Endothelial cell of umbilical vein (primary cell): ENCODE measurements around the gene EPN2. TPM values are rescaled to one million over a fixed set of nuclear protein-coding genes. Genes with fewer than 3 reads are reported as not detected.

ENCODE experiments used
- BruUV-seq: library from RNA; stranded (reverse); fragments of 400-500 nt; replicated peaks from 2 replicates; lab custom pipeline; 2021; lab: Mats Ljungman, UMichigan
- CTCF ChIA-PET: fragments of 300-600, 350-600 bp; sonication (Branson Sonifier 250); formaldehyde crosslinking; loops from one replicate; lab custom pipeline; 2021; ENCODE audit warnings: antibody characterized with exemption, inconsistent platforms; lab: Charles Lee
- POLR2A ChIA-PET: fragments of 300-600, 350-600 bp; sonication (Branson Sonifier 250); formaldehyde crosslinking; loops from one replicate; lab custom pipeline; 2021; ENCODE audit warnings: antibody characterized with exemption, inconsistent platforms; lab: Charles Lee
- DNase-seq: peaks from one replicate; pipeline ENCODE4 v3.0.0-alpha.2; 2011; ENCODE audit warnings: low read depth, low spot score
- FAIRE-seq: peaks from 2 replicates; lab custom pipeline; 2011; peaks lifted over from hg19 to GRCh38; lab: Jason Lieb, UNC
- H2AFZ ChIP-seq: 2 replicates; pipeline ENCODE4 v1.6.0; 2012; ENCODE audit warnings: low read depth, low read length, control low read depth, inconsistent platforms
- H3K27ac ChIP-seq: 2 replicates; pipeline ENCODE4 v1.5.1; 2011; ENCODE audit warnings: low read depth, mild to moderate bottlenecking, control low read depth, low read length, moderate library complexity; ENCODE audit not compliant: insufficient read depth
- H3K27me3 ChIP-seq, 2 experiments: 2 replicates each; pipeline versions ENCODE4 v1.6.0 to v1.6.1; 2011; ENCODE audit warnings: low read length in 2 of 2, mixed read lengths in 1 of 2; ENCODE audit not compliant: control insufficient read depth in 2 of 2, insufficient read depth in 2 of 2
- H3K36me3 ChIP-seq, 2 experiments: 2 replicates in 1 of 2; 3 replicates in 1 of 2; pipeline ENCODE4 v1.5.1; 2011; ENCODE audit warnings: low read length in 2 of 2, mild to moderate bottlenecking in 1 of 2, moderate library complexity in 1 of 2; ENCODE audit not compliant: control insufficient read depth in 2 of 2, insufficient read depth in 2 of 2; ENCODE audit errors: extremely low read depth in 1 of 2
- H3K4me1 ChIP-seq: 3 replicates; pipeline ENCODE4 v1.5.1; 2011; ENCODE audit warnings: mild to moderate bottlenecking, low read length; ENCODE audit not compliant: control insufficient read depth, insufficient read depth; ENCODE audit errors: extremely low read depth
- H3K4me2 ChIP-seq: 2 replicates; pipeline ENCODE4 v1.6.1; 2011; ENCODE audit warnings: low read length, control low read depth, mixed read lengths; ENCODE audit not compliant: insufficient read depth
- H3K4me3 ChIP-seq, 3 experiments: fragments of 200-600 bp in 1 of 3; sonication (generic), shearing (Covaris generic) in 1 of 3; replicated peaks in 1 of 3; 2 replicates each; pipeline ENCODE4 v1.5.1; 2011 to 2016; ENCODE audit warnings: control low read depth in 3 of 3, low read length in 3 of 3, mild to moderate bottlenecking in 2 of 3, inconsistent platforms in 1 of 3, low read depth in 1 of 3, moderate library complexity in 1 of 3; ENCODE audit not compliant: insufficient read depth in 1 of 3
- H3K79me2 ChIP-seq: 2 replicates; pipeline ENCODE4 v1.6.0; 2012; ENCODE audit warnings: low read length, inconsistent platforms; ENCODE audit not compliant: control insufficient read depth, insufficient read depth
- H3K9ac ChIP-seq: replicated peaks from 2 replicates; pipeline ENCODE3; 2011; ENCODE audit warnings: low read length, control low read depth; ENCODE audit not compliant: insufficient read depth; ENCODE audit errors: extremely low read depth
- H3K9me1 ChIP-seq: replicated peaks from 3 replicates; pipeline ENCODE4 v1.6.0; 2011; ENCODE audit warnings: mild to moderate bottlenecking, low read length; ENCODE audit not compliant: control insufficient read depth, insufficient read depth; ENCODE audit errors: extremely low read depth
- H3K9me3 ChIP-seq: replicated peaks from 2 replicates; pipeline ENCODE4 v1.5.1; 2012; ENCODE audit warnings: low read length, inconsistent platforms; ENCODE audit not compliant: control insufficient read depth, insufficient read depth
- H4K20me1 ChIP-seq: replicated peaks from 2 replicates; pipeline ENCODE3; 2011; ENCODE audit warnings: mild to moderate bottlenecking, low read length; ENCODE audit not compliant: control insufficient read depth, insufficient read depth; ENCODE audit errors: extremely low read depth
- CTCF ChIP-seq, 2 donors: IDR thresholded peaks; 1 replicate in 1 of 2; 2 replicates in 1 of 2; pipeline ENCODE4 v1.5.1; 2011; ENCODE audit warnings: low read length in 2 of 2, mild to moderate bottlenecking in 2 of 2, moderate library complexity in 2 of 2, control low read depth in 1 of 2, inconsistent platforms in 1 of 2, low read depth in 1 of 2; ENCODE audit not compliant: insufficient read depth in 1 of 2; ENCODE audit errors: extremely low read depth in 1 of 2
- FOS ChIP-seq: IDR thresholded peaks from 2 replicates; pipeline ENCODE4 v1.6.1; 2011; ENCODE audit warnings: mild to moderate bottlenecking, low read length, moderate library complexity, borderline replicate concordance; ENCODE audit not compliant: insufficient read depth
- GATA2 ChIP-seq: IDR thresholded peaks from 2 replicates; pipeline ENCODE4 v1.7.0; 2011; ENCODE audit warnings: low read depth, mild to moderate bottlenecking, moderate library complexity, mixed read lengths, low read length; ENCODE audit not compliant: insufficient read length, insufficient read depth
- dilution Hi-C: fragments of 300-500 bp; cut with MboI; formaldehyde crosslinking; loops from one replicate; pipeline ENCODE4 v1.15.0; 2019; ENCODE audit warnings: low sequenced_read_pairs; ENCODE audit not compliant: extremely low pct_ligation_motif_present
- intact Hi-C: fragments of 100-400 bp; cut with micrococcal nuclease; formaldehyde crosslinking; loops from one replicate; pipeline ENCODE4 v1.10.0; 2022
- polyA plus RNA-seq, 4 experiments: library from polyadenylated mRNA; depleted of rRNA in 3 of 4; stranded (reverse) in 3 of 4; unstranded in 1 of 4; fragments of >200 nt; gene quantifications; 2 replicates each; pipeline versions ENCODE4 v1.2.1 to v1.2.3, GENCODE V29; 2011 to 2012; ENCODE audit warnings: missing spikeins in 1 of 4
- total RNA-seq: library from RNA; stranded (reverse); gene quantifications from 2 replicates; pipeline ENCODE4 v1.2.3, GENCODE V29; 2021

EPN2 gene
- total and polyA plus RNA-seq, 2 donors (not counting 3 experiments of a cell fraction or from before 2014, with no cell fraction given): 40.3 to 70.5 TPM

DNA sequence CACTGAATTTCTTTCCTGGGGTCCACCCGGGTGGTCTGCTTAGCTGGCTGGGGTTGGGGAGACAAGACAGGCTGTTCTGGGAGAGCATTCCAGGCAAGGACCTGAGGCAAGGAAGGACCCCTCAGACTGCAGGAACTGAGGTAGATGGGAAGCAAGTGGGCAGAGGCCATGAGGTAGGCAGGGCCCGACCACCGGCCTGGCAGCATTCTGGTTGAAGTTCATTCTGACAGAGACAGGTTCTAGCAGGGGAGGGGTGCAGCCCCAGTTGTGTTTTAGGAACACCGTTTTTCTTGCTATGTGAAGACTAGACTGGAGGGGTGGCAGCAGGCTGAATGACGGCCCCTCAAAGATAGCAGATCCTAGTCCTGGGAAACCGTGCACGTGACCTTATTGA lies 107.9 kb downstream of the EPN2 start:
- intact Hi-C loops (loop anchor here (5.0 kb wide), 1 partner anchor 33 kb away; no protein-coding TSS in a partner anchor), dilution Hi-C loops (no loop called here)
- Histone ChIP-seq H3K9me3 (no peaks in the 10 kb centered on the region), H3K9ac (no peak overlapping the region), H3K4me2 (no peak overlapping the region), H3K4me3 (no peak overlapping the region), H4K20me1 (no peaks in the 10 kb centered on the region), H3K9me1 (no peaks in the 10 kb centered on the region), H3K27ac (no peak overlapping the region), H3K27me3 (no peaks in the 10 kb centered on the region), H3K4me1 (peaks cover 8% of the 10 kb centered on the region), H3K79me2 (no peaks in the 10 kb centered on the region), H3K36me3 (no peaks in the 10 kb centered on the region), H2AFZ (no peak overlapping the region)
- POLR2A ChIA-PET: no interaction called here
- FAIRE-seq (no peak), DNase-seq (no peak)
- CTCF ChIA-PET: no interaction called here
- no peak for TF ChIP-seq FOS
- no peak for TF ChIP-seq GATA2
- no peak for TF ChIP-seq CTCF (IDR thresholded peaks at IDR 0.05; ENCODE audit: extremely low read depth in 1 of 2, insufficient read depth in 1 of 2, low read depth in 1 of 2, low read length in 2 of 2)
- no TSS peak for BruUV-seq
